GM23338 (cell line): ENCODE measurements around the gene PPP1R12C.

ENCODE experiments used
- CREB1 ChIP-seq: fragments of 250-450 bp; sonication (Bioruptor Pico); IDR thresholded peaks from 2 replicates; pipeline ENCODE4 v1.5.0; 2020; ENCODE audit warnings: low read depth, mild to moderate bottlenecking, moderate library complexity
- CTCF ChIP-seq, 2 experiments: fragments of 200-600 bp in 1 of 2; sonication (generic) in 1 of 2; conservative IDR thresholded peaks; 2 replicates each; pipeline versions ENCODE4 v1.5.1 to v1.6.1; 2016 to 2017; ENCODE audit warnings: antibody characterized with exemption in 2 of 2, low read depth in 2 of 2, mild to moderate bottlenecking in 2 of 2, moderate library complexity in 1 of 2
- ETS1 ChIP-seq: IDR thresholded peaks from 2 replicates; pipeline ENCODE4 v1.6.1; 2016; ENCODE audit warnings: antibody characterized with exemption
- EZH2 ChIP-seq: fragments of 200-600 bp; sonication (generic); IDR thresholded peaks from one replicate; pipeline ENCODE4 v1.8.0; 2017; ENCODE audit warnings: antibody characterized with exemption, mild to moderate bottlenecking, low read depth; ENCODE audit not compliant: unreplicated experiment
- EZH2phosphoT487 ChIP-seq: fragments of 200-600 bp; sonication (generic); IDR thresholded peaks from one replicate; pipeline ENCODE4 v1.8.1; 2018; ENCODE audit warnings: antibody characterized with exemption; ENCODE audit not compliant: unreplicated experiment
- JUNB ChIP-seq: IDR thresholded peaks from one replicate; pipeline ENCODE4 v1.6.1; 2016; ENCODE audit warnings: antibody characterized with exemption; ENCODE audit not compliant: unreplicated experiment
- NANOG ChIP-seq: IDR thresholded peaks from 2 replicates; pipeline ENCODE4 v1.6.1; 2016; ENCODE audit warnings: antibody characterized with exemption, borderline replicate concordance
- POLR2AphosphoS5 ChIP-seq: IDR thresholded peaks from 2 replicates; pipeline ENCODE4 v1.6.1; 2016; ENCODE audit warnings: antibody characterized with exemption, low read depth
- REST ChIP-seq: IDR thresholded peaks from one replicate; pipeline ENCODE4 v1.6.1; 2018; ENCODE audit warnings: antibody characterized with exemption; ENCODE audit not compliant: unreplicated experiment
- STAT1 ChIP-seq: IDR thresholded peaks from one replicate; pipeline ENCODE4 v1.6.1; 2016; ENCODE audit warnings: antibody characterized with exemption; ENCODE audit not compliant: unreplicated experiment
- ZNF114 ChIP-seq: fragments of 250-450 bp; sonication (Bioruptor Pico); IDR thresholded peaks from 2 replicates; pipeline ENCODE4 v1.5.0; 2020; ENCODE audit warnings: mild to moderate bottlenecking, moderate library complexity
- ZNF331 ChIP-seq: fragments of 250-450 bp; sonication (Bioruptor Pico); IDR thresholded peaks from 2 replicates; pipeline ENCODE4 v1.5.0; 2020; ENCODE audit warnings: low read depth, mild to moderate bottlenecking, moderate library complexity
- ZNF462 ChIP-seq: fragments of 250-450 bp; sonication (Bioruptor Pico); IDR thresholded peaks from 2 replicates; pipeline ENCODE4 v1.5.0; 2020; ENCODE audit warnings: mild to moderate bottlenecking, moderate library complexity

- TF ChIP-seq STAT1 (no peak), CTCF (conservative IDR thresholded peaks at IDR 0.05; ENCODE audit: low read depth in 2 of 2) (no peak), EZH2phosphoT487 (no peak), REST (no peak), POLR2AphosphoS5 (no peak), JUNB (no peak), CREB1 (CRISPR knock-in tag) (no peak), EZH2 (no peak), ZNF114 (CRISPR knock-in tag) (no peak), NANOG (no peak), ZNF331 (CRISPR knock-in tag) (no peak), ETS1 (no peak), ZNF462 (CRISPR knock-in tag) (no peak)
Observed at GRCh38 chr19:55106591-55106990, 10.8 kb downstream of the PPP1R12C start.
